PC-3 (cell line): Measurements from ENCODE around the gene SLC22A3. TPM values are rescaled to one million over a fixed set of nuclear protein-coding genes. Genes with fewer than 3 reads are reported as not detected.
"Not testable (repeated sequence)": the region's sequence is repeated elsewhere in the genome, so short reads cannot be mapped to it uniquely, and the experiment has no call there.

Source experiments
- ATAC-seq: fragments of 200-7000 bp; cut with Tn5 transposase; 2 replicates; pipeline ENCODE4 v1.9.1; 2020; ENCODE audit warnings: mild to moderate bottlenecking, moderate library complexity
- BruUV-seq: library from RNA; stranded (reverse); fragments of 400-500 nt; replicated peaks from 2 replicates; lab custom pipeline; 2021; lab: Mats Ljungman, UMichigan
- CTCF ChIA-PET: fragments of 300-600 bp; sonication (Branson Sonifier 250); formaldehyde crosslinking; loops from one replicate; lab custom pipeline; 2022; ENCODE audit warnings: antibody characterized with exemption; lab: Charles Lee
- POLR2A ChIA-PET: fragments of 300-600 bp; sonication (Branson Sonifier 250); formaldehyde crosslinking; loops from one replicate; lab custom pipeline; 2022; ENCODE audit warnings: antibody characterized with exemption; ENCODE audit not compliant: unreplicated experiment; lab: Charles Lee
- DNase-seq: peaks from one replicate; pipeline ENCODE4 v3.0.0-alpha.2; 2015
- H2AFZ ChIP-seq: fragments of 300-600 bp; sonication (generic); 2 replicates; pipeline ENCODE4 v1.6.0; 2016; ENCODE audit warnings: antibody characterized with exemption, low read length
- H3F3A ChIP-seq: fragments of 300-600 bp; sonication (generic); one replicate; pipeline ENCODE4 v1.6.0; 2017; ENCODE audit warnings: antibody characterized with exemption, low read length, control low read depth, mild to moderate bottlenecking; ENCODE audit not compliant: unreplicated experiment
- H3K27ac ChIP-seq: fragments of 300-600 bp; sonication (generic); 2 replicates; pipeline ENCODE4 v1.5.1; 2016; ENCODE audit warnings: mild to moderate bottlenecking, low read length
- H3K27me3 ChIP-seq: fragments of 300-600 bp; sonication (generic); 2 replicates; pipeline ENCODE4 v1.6.1; 2016; ENCODE audit warnings: low read length, mixed read lengths
- H3K36me3 ChIP-seq: fragments of 300-600 bp; sonication (generic); 2 replicates; pipeline ENCODE4 v1.6.1; 2016; ENCODE audit warnings: low read depth, mixed run types, low read length, mixed read lengths
- H3K4me1 ChIP-seq: fragments of 300-600 bp; sonication (generic); 2 replicates; pipeline ENCODE4 v1.5.1; 2016; ENCODE audit warnings: low read length; ENCODE audit not compliant: insufficient read depth
- H3K4me2 ChIP-seq: fragments of 300-600 bp; sonication (generic); 2 replicates; pipeline ENCODE4 v1.6.0; 2016; ENCODE audit warnings: low read length
- H3K4me3 ChIP-seq: fragments of 300-600 bp; sonication (generic); 2 replicates; pipeline ENCODE4 v1.5.1; 2016; ENCODE audit warnings: mild to moderate bottlenecking, low read length, mixed read lengths
- H3K79me2 ChIP-seq: fragments of 300-600 bp; sonication (generic); 2 replicates; pipeline ENCODE4 v1.6.1; 2017; ENCODE audit warnings: low read length, mixed read lengths
- H3K9ac ChIP-seq: fragments of 300-600 bp; sonication (generic); 2 replicates; pipeline ENCODE4 v1.6.0; 2016; ENCODE audit warnings: mild to moderate bottlenecking, low read length
- H3K9me2 ChIP-seq: fragments of 300-600 bp; sonication (generic); replicated peaks from 2 replicates; pipeline ENCODE4 v1.6.1; 2016; ENCODE audit warnings: mixed run types, low read length, mixed read lengths
- H3K9me3 ChIP-seq: fragments of 300-600 bp; sonication (generic); 2 replicates; pipeline ENCODE4 v1.6.1; 2016; ENCODE audit warnings: low read length, mixed read lengths
- H4K20me1 ChIP-seq: fragments of 300-600 bp; sonication (generic); 2 replicates; pipeline ENCODE4 v1.6.1; 2016; ENCODE audit warnings: low read length, mixed read lengths
- EZH2 ChIP-seq: fragments of 300-600 bp; sonication (generic); IDR thresholded peaks from one replicate; pipeline ENCODE4 v1.6.1; 2017; ENCODE audit warnings: antibody characterized with exemption, mild to moderate bottlenecking, low read length; ENCODE audit not compliant: unreplicated experiment
- EZH2phosphoT487 ChIP-seq: fragments of 300-600 bp; sonication (generic); IDR thresholded peaks from 2 replicates; pipeline ENCODE4 v1.6.1; 2018; ENCODE audit warnings: mild to moderate bottlenecking, antibody characterized with exemption, low read length, borderline replicate concordance
- intact Hi-C: fragments of 100-400 bp; cut with micrococcal nuclease; formaldehyde crosslinking; loops from 2 replicates; pipeline ENCODE4 v1.9.0; 2023
- total RNA-seq: library from RNA; depleted of rRNA; stranded (reverse); fragments of >200 nt; gene quantifications from 2 replicates; pipeline ENCODE4 v1.2.3, GENCODE V29; 2014
- TF ChIP-seq, protein P1 (sequence below): fragments of 300-600 bp; sonication (generic); conservative IDR thresholded peaks from 2 replicates; pipeline ENCODE4 v1.5.1; 2017; ENCODE audit warnings: antibody characterized with exemption, low read depth, mild to moderate bottlenecking, low read length

Gene SLC22A3
- total RNA-seq, 1 experiment from 2014 or later, result 0.47 TPM

DNA sequence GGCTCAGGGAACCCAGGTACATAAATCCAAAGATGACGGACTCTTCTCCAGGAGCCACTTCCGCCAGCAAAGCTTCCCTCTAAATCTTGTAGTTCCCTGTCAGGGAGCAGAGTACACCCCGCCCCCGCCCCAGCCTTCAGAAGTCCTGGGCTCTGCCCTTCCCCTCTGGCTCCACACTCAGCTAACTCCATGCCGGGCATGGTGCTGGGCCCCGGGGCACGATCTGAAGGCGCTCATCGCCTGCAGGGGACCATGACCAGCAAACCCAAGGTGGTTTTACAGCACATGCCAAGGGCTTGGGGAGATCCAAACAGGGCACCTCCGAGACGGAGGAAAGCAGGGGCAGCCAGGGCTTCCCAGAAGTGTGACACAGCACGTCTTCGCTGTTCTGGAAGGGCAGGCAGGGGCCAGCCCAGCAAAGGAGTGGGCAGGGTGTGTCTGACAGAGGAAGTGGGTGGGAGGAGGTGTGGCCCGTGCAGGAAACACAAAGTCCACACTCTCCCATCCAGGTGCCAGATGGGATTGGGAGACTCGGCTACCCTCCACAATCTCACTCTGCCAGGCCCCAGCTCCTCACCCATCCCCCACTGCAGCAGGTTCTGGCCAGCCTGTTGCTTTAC, 48.0 kb upstream of the SLC22A3 start:
- ChIA-PET POLR2A (no interaction called here), CTCF (no interaction called here)
- Histone ChIP-seq H3K4me3 (no peak overlapping the region), H3K9me3 (no peaks in the 10 kb centered on the region), H3K4me1 (peaks cover 3% of the 10 kb centered on the region; the same call in 1 of the 2 replicates), H3K79me2 (no peaks in the 10 kb centered on the region), H3K27me3 (no peaks in the 10 kb centered on the region), H3K4me2 (no peak overlapping the region), H3F3A (no peaks in the 10 kb centered on the region), H3K9me2 (no peaks in the 10 kb centered on the region), H2AFZ (no peak overlapping the region), H3K9ac (no peak overlapping the region), H3K27ac (no peak overlapping the region), H4K20me1 (no peaks in the 10 kb centered on the region), H3K36me3 (no peaks in the 10 kb centered on the region)
- TF ChIP-seq, protein P1, sequence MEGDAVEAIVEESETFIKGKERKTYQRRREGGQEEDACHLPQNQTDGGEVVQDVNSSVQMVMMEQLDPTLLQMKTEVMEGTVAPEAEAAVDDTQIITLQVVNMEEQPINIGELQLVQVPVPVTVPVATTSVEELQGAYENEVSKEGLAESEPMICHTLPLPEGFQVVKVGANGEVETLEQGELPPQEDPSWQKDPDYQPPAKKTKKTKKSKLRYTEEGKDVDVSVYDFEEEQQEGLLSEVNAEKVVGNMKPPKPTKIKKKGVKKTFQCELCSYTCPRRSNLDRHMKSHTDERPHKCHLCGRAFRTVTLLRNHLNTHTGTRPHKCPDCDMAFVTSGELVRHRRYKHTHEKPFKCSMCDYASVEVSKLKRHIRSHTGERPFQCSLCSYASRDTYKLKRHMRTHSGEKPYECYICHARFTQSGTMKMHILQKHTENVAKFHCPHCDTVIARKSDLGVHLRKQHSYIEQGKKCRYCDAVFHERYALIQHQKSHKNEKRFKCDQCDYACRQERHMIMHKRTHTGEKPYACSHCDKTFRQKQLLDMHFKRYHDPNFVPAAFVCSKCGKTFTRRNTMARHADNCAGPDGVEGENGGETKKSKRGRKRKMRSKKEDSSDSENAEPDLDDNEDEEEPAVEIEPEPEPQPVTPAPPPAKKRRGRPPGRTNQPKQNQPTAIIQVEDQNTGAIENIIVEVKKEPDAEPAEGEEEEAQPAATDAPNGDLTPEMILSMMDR, result no peak
- TF ChIP-seq EZH2 (no peak), EZH2phosphoT487 (no peak)
- DNase-seq, result no peak
- intact Hi-C loops, result no loop called here
- no peak for ATAC-seq
- BruUV-seq, result no TSS peak

DNA sequence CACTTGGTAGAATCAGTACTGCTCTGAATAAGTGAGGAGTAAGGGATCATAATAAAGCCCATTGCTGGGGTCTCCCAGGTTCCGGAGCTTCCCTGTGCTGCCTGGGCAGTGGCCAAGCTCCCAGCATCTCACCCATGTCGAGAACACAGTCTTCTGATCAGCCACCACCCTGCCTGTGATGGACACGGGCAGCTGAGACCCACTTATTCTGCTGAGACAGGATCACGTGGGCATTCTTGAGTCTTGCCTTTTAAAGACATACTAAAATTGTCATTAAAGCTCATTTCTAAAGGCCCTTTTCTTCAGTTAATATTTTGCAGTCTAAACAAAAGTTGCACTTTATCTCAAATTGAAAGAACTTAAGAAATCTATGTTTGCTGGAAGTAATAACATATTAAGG, 46.8 kb upstream of the SLC22A3 start:
- peaks cover 3% of the 10 kb centered on the region; the same call in 1 of the 2 replicates for H3K4me1 ChIP-seq
- no peak overlapping the region for H3K27ac ChIP-seq
- H3K4me2 ChIP-seq, result no peak overlapping the region
- no peak overlapping the region for H3K4me3 ChIP-seq
- POLR2A ChIA-PET, result no interaction called here
- no peaks in the 10 kb centered on the region for H3K9me2 ChIP-seq
- no peak overlapping the region for H3K9ac ChIP-seq
- no peaks in the 10 kb centered on the region for H4K20me1 ChIP-seq
- no peaks in the 10 kb centered on the region for H3K36me3 ChIP-seq
- no peak overlapping the region for H2AFZ ChIP-seq
- H3K27me3 ChIP-seq, result no peaks in the 10 kb centered on the region
- no TSS peak for BruUV-seq
- CTCF ChIA-PET, result no interaction called here
- H3K79me2 ChIP-seq, result no peaks in the 10 kb centered on the region
- TF ChIP-seq EZH2phosphoT487, result no peak
- TF ChIP-seq, protein P1, result no peak
- no peak for TF ChIP-seq EZH2
- H3K9me3 ChIP-seq, result no peaks in the 10 kb centered on the region
- ATAC-seq, result no peak
- intact Hi-C loops, result no loop called here
- DNase-seq, result no peak
- H3F3A ChIP-seq, result no peaks in the 10 kb centered on the region

GRCh38 chr6:160302431-160303082, 45.6 kb upstream of the SLC22A3 start:
- intact Hi-C loops, H3K4me3 ChIP-seq, BruUV-seq, ATAC-seq, H3K9me2 ChIP-seq, H3K27me3 ChIP-seq, H3K4me2 ChIP-seq, H2AFZ ChIP-seq, H4K20me1 ChIP-seq, DNase-seq, H3K9me3 ChIP-seq, H3K9ac ChIP-seq, H3K4me1 ChIP-seq, H3K27ac ChIP-seq, H3K79me2 ChIP-seq, H3F3A ChIP-seq, H3K36me3 ChIP-seq, POLR2A ChIA-PET, CTCF ChIA-PET: not testable (repeated sequence)
